Type B pancreatic cell (in vitro differentiated cells): ENCODE results near the gene TBX15. TPM values are rescaled to one million over a fixed set of nuclear protein-coding genes. Genes with fewer than 3 reads are reported as not detected.

ENCODE experiments used
- DNase-seq: peaks from one replicate; pipeline ENCODE4 v3.0.0; 2021; ENCODE audit warnings: mixed read lengths; ENCODE audit not compliant: unreplicated experiment; ENCODE audit errors: extremely low spot score
- H3K27ac Mint-ChIP-seq: 2 replicates; pipeline ENCODE4 v1.8.0; 2021; ENCODE audit warnings: mild to moderate bottlenecking, mixed read lengths
- H3K27me3 Mint-ChIP-seq: 2 replicates; pipeline ENCODE4 v1.8.0; 2021; ENCODE audit warnings: mixed read lengths
- H3K36me3 Mint-ChIP-seq: 2 replicates; pipeline ENCODE4 v1.8.0; 2021; ENCODE audit warnings: mixed read lengths
- H3K4me1 Mint-ChIP-seq: one replicate; pipeline ENCODE4 v1.8.0; 2021; ENCODE audit warnings: mixed read lengths; ENCODE audit not compliant: unreplicated experiment
- H3K4me3 Mint-ChIP-seq: 2 replicates; pipeline ENCODE4 v1.8.0; 2021; ENCODE audit warnings: mild to moderate bottlenecking, mixed read lengths
- H3K9me3 Mint-ChIP-seq: 2 replicates; pipeline ENCODE4 v1.8.0; 2021; ENCODE audit warnings: mixed read lengths
- CTCF ChIP-seq: fragments of 200-600 bp; sonication (generic); conservative IDR thresholded peaks from 2 replicates; pipeline ENCODE4 v1.5.0; 2021; ENCODE audit warnings: antibody characterized with exemption, mild to moderate bottlenecking
- total RNA-seq: library from RNA; stranded (reverse); gene quantifications from 2 replicates; pipeline ENCODE4 v1.2.1, GENCODE V29; 2021; ENCODE audit warnings: low replicate concordance

TBX15 gene
- total RNA-seq, 1 donor from 2014 or later, result 8.5 TPM

- no peak for DNase-seq
- Mint-ChIP-seq H3K4me1 (peaks cover 18% of the 10 kb centered on the region), H3K9me3 (no peaks in the 10 kb centered on the region), H3K36me3 (no peaks in the 10 kb centered on the region), H3K4me3 (no peak overlapping the region), H3K27ac (no peak overlapping the region), H3K27me3 (peaks cover 99% of the 10 kb centered on the region)
- TF ChIP-seq CTCF, result no peak
These were observed 16.6 kb upstream of the TBX15 start for GRCh38 chr1:119004781-119005180.

GRCh38 chr1:119004129-119004527, 16.0 kb upstream of the TBX15 start:
- H3K4me1 Mint-ChIP-seq, result peaks cover 20% of the 10 kb centered on the region

GRCh38 chr1:119003413-119004128, 15.4 kb upstream of the TBX15 start:
- no peaks in the 10 kb centered on the region for H3K36me3 Mint-ChIP-seq
- H3K4me1 Mint-ChIP-seq, result peaks cover 19% of the 10 kb centered on the region
- H3K9me3 Mint-ChIP-seq, result no peaks in the 10 kb centered on the region
- no peak for DNase-seq
- no peak overlapping the region for H3K4me3 Mint-ChIP-seq
- no peak for TF ChIP-seq CTCF
- peaks cover 99% of the 10 kb centered on the region for H3K27me3 Mint-ChIP-seq
- H3K27ac Mint-ChIP-seq, result no peak overlapping the region

More at GRCh38 chr1:119004129-119004527, 16.0 kb upstream of the TBX15 start:
- no peak for DNase-seq
- Mint-ChIP-seq H3K27me3 (peaks cover 99% of the 10 kb centered on the region), H3K36me3 (no peaks in the 10 kb centered on the region), H3K4me3 (no peak overlapping the region), H3K27ac (no peak overlapping the region), H3K9me3 (no peaks in the 10 kb centered on the region)
- no peak for TF ChIP-seq CTCF

- no peaks in the 10 kb centered on the region for H3K9me3 Mint-ChIP-seq
- no peak overlapping the region for H3K27ac Mint-ChIP-seq
- no peak for DNase-seq
- H3K27me3 Mint-ChIP-seq, result peaks cover 98% of the 10 kb centered on the region
- no peak for TF ChIP-seq CTCF
- H3K4me1 Mint-ChIP-seq, result peaks cover 20% of the 10 kb centered on the region
- H3K4me3 Mint-ChIP-seq, result peak overlapping the region; percentile 70
- H3K36me3 Mint-ChIP-seq, result no peaks in the 10 kb centered on the region
These were observed 14.0 kb upstream of the TBX15 start for GRCh38 chr1:119002028-119002686.

- peaks cover 20% of the 10 kb centered on the region for H3K4me1 Mint-ChIP-seq
- H3K4me3 Mint-ChIP-seq, result peak overlapping the region; percentile 81
- H3K36me3 Mint-ChIP-seq, result no peaks in the 10 kb centered on the region
- peaks cover 98% of the 10 kb centered on the region for H3K27me3 Mint-ChIP-seq
- H3K27ac Mint-ChIP-seq, result no peak overlapping the region
- no peak for TF ChIP-seq CTCF
- no peaks in the 10 kb centered on the region for H3K9me3 Mint-ChIP-seq
- peak; percentile 61 for DNase-seq
These were observed 13.3 kb upstream of the TBX15 start for GRCh38 chr1:119001181-119002027.
